Measurements from ENCODE around the gene ARHGAP25.

- no peak for TF ChIP-seq CTCF (conservative IDR thresholded peaks at IDR 0.05; ENCODE audit: low read depth in 2 of 2)
- no peak for TF ChIP-seq REST (IDR thresholded peaks at IDR 0.05; ENCODE audit: unreplicated experiment)
- TF ChIP-seq EZH2 (IDR thresholded peaks at IDR 0.05; ENCODE audit: low read depth, unreplicated experiment) = no peak
- no peak for TF ChIP-seq ETS1 (IDR thresholded peaks at IDR 0.05)
- no peak for TF ChIP-seq POLR2AphosphoS5 (IDR thresholded peaks at IDR 0.05; ENCODE audit: low read depth)
- no peak for TF ChIP-seq ZNF114 (CRISPR knock-in tag; IDR thresholded peaks at IDR 0.05)
- TF ChIP-seq STAT1 (IDR thresholded peaks at IDR 0.05; ENCODE audit: unreplicated experiment) = no peak
- no peak for TF ChIP-seq CREB1 (CRISPR knock-in tag; IDR thresholded peaks at IDR 0.05; ENCODE audit: low read depth)
- no peak for TF ChIP-seq JUNB (IDR thresholded peaks at IDR 0.05; ENCODE audit: unreplicated experiment)
- no peak for TF ChIP-seq EZH2phosphoT487 (IDR thresholded peaks at IDR 0.05; ENCODE audit: unreplicated experiment)
These were observed 48.4 kb upstream of the ARHGAP25 start for GRCh38 chr2:68686178-68686577.
